ENCODE data around the gene ARHGAP19. TPM values are rescaled to one million over a fixed set of nuclear protein-coding genes. Genes with fewer than 3 reads are reported as not detected.

Gene ARHGAP19
- total RNA-seq, 2 donors from 2014 or later: 26.8 to 47.6 TPM

GRCh38 chr10:97321804-97322190 is 29.4 kb upstream of the ARHGAP19 start:
- Histone ChIP-seq H3K36me3 (ENCODE audit: control insufficient read depth, insufficient read depth, low read length) (no peaks in the 10 kb centered on the region), H3K4me1 (ENCODE audit: control insufficient read depth, insufficient read depth, low read length) (peaks cover 10% of the 10 kb centered on the region), H3K27ac (ENCODE audit: low read depth, low read length) (peak overlapping the region; percentile 76), H3K4me3 (ENCODE audit: low read length) (peak overlapping the region; percentile 69), H3K9me3 (ENCODE audit: control insufficient read depth, low read length) (no peaks in the 10 kb centered on the region), H3K9ac (ENCODE audit: extremely low read depth, low read length, poor library complexity, severe bottlenecking) (peak overlapping the region; percentile 12), H3K27me3 (ENCODE audit: control insufficient read depth, insufficient read depth, low read length, poor library complexity, severe bottlenecking) (peaks cover 9% of the 10 kb centered on the region)
- peaks cover 36% of the 10 kb centered on the region for H3K4me1 Mint-ChIP-seq
- TF ChIP-seq, protein P1, sequence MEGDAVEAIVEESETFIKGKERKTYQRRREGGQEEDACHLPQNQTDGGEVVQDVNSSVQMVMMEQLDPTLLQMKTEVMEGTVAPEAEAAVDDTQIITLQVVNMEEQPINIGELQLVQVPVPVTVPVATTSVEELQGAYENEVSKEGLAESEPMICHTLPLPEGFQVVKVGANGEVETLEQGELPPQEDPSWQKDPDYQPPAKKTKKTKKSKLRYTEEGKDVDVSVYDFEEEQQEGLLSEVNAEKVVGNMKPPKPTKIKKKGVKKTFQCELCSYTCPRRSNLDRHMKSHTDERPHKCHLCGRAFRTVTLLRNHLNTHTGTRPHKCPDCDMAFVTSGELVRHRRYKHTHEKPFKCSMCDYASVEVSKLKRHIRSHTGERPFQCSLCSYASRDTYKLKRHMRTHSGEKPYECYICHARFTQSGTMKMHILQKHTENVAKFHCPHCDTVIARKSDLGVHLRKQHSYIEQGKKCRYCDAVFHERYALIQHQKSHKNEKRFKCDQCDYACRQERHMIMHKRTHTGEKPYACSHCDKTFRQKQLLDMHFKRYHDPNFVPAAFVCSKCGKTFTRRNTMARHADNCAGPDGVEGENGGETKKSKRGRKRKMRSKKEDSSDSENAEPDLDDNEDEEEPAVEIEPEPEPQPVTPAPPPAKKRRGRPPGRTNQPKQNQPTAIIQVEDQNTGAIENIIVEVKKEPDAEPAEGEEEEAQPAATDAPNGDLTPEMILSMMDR (conservative IDR thresholded peaks at IDR 0.05): no peak
- DNase-seq: peak; percentile 57
- H3K36me3 Mint-ChIP-seq (ENCODE audit: low read depth): no peaks in the 10 kb centered on the region
- H3K27ac Mint-ChIP-seq: peak overlapping the region; percentile 85
- no peaks in the 10 kb centered on the region for H3K9me3 Mint-ChIP-seq
- H3K4me3 Mint-ChIP-seq: peak overlapping the region; percentile 77
- peaks cover 27% of the 10 kb centered on the region for H3K27me3 Mint-ChIP-seq (ENCODE audit: insufficient read depth)
- WGBS, 2 experiments (ENCODE audit: insufficient coverage in 1 of 2, insufficient read length in 1 of 2): 57 to 74% methylated on average over 3 of the region's 3 CpGs

- H3K36me3 Mint-ChIP-seq (ENCODE audit: low read depth): no peaks in the 10 kb centered on the region
- Histone ChIP-seq H3K27ac (ENCODE audit: low read depth, low read length) (peak overlapping the region; percentile 76), H3K9ac (ENCODE audit: extremely low read depth, low read length, poor library complexity, severe bottlenecking) (peak overlapping the region; percentile 12), H3K36me3 (ENCODE audit: control insufficient read depth, insufficient read depth, low read length) (no peaks in the 10 kb centered on the region), H3K27me3 (ENCODE audit: control insufficient read depth, insufficient read depth, low read length, poor library complexity, severe bottlenecking) (peaks cover 9% of the 10 kb centered on the region), H3K4me1 (ENCODE audit: control insufficient read depth, insufficient read depth, low read length) (peaks cover 10% of the 10 kb centered on the region), H3K9me3 (ENCODE audit: control insufficient read depth, low read length) (no peaks in the 10 kb centered on the region), H3K4me3 (ENCODE audit: low read length) (peak overlapping the region; percentile 82)
- peak overlapping the region; percentile 85 for H3K27ac Mint-ChIP-seq
- peaks cover 27% of the 10 kb centered on the region for H3K27me3 Mint-ChIP-seq (ENCODE audit: insufficient read depth)
- peak; percentile 78 for DNase-seq
- H3K9me3 Mint-ChIP-seq: no peaks in the 10 kb centered on the region
- TF ChIP-seq, protein P1 (conservative IDR thresholded peaks at IDR 0.05): no peak
- peak overlapping the region; percentile 77 for H3K4me3 Mint-ChIP-seq
- 55 to 60% methylated on average over 33 to 38 of the region's 38 CpGs for WGBS, 2 experiments (ENCODE audit: insufficient coverage in 1 of 2, insufficient read length in 1 of 2)
- H3K4me1 Mint-ChIP-seq: peaks cover 34% of the 10 kb centered on the region
Measured at GRCh38 chr10:97321032-97321803, 28.8 kb upstream of the ARHGAP19 start.

GRCh38 chr10:97320480-97321031 is 28.1 kb upstream of the ARHGAP19 start:
- Mint-ChIP-seq H3K27me3 (ENCODE audit: insufficient read depth) (peaks cover 27% of the 10 kb centered on the region), H3K4me1 (peaks cover 27% of the 10 kb centered on the region), H3K9me3 (no peaks in the 10 kb centered on the region), H3K36me3 (ENCODE audit: low read depth) (no peaks in the 10 kb centered on the region), H3K4me3 (peak overlapping the region; percentile 77), H3K27ac (peak overlapping the region; percentile 67)
- peaks cover 9% of the 10 kb centered on the region for H3K27me3 ChIP-seq (ENCODE audit: control insufficient read depth, insufficient read depth, low read length, poor library complexity, severe bottlenecking)
- peaks cover 7% of the 10 kb centered on the region for H3K4me1 ChIP-seq (ENCODE audit: control insufficient read depth, insufficient read depth, low read length)
- TF ChIP-seq, protein P1 (conservative IDR thresholded peaks at IDR 0.05): no peak
- 35 to 38% methylated on average over 17 to 24 of the region's 24 CpGs for WGBS, 2 experiments (ENCODE audit: insufficient coverage in 1 of 2, insufficient read length in 1 of 2)
- no peaks in the 10 kb centered on the region for H3K36me3 ChIP-seq (ENCODE audit: control insufficient read depth, insufficient read depth, low read length)
- peak overlapping the region; percentile 57 for H3K9ac ChIP-seq (ENCODE audit: extremely low read depth, low read length, poor library complexity, severe bottlenecking)
- peak overlapping the region; percentile 82 for H3K4me3 ChIP-seq (ENCODE audit: low read length)
- no peak overlapping the region for H3K27ac ChIP-seq (ENCODE audit: low read depth, low read length)
- no peaks in the 10 kb centered on the region for H3K9me3 ChIP-seq (ENCODE audit: control insufficient read depth, low read length)
- peak; percentile 69 for DNase-seq

Data from endodermal cell (in vitro differentiated cells).